Measurements from ENCODE around the gene EMP3.

DNA sequence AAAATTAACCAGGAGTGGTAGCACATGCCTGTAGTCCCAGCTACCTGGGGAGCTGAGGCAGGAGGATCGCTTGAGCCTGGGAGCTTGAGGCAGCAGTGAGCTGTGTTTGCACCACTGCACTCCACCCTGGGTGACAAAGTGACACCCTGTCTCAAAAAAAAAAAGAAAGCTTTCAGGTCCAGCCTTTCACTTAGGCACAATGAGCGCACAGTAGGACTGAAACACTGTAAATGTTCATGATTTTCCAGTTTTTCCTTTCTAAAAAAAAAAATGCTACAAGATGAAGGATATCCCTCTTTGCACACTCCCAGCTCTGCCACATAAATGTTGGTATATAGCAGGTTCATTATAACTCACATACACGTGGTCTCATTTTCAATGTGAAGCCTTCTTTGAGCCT lies 37.6 kb upstream of the EMP3 start:
- TF ChIP-seq, protein P1, sequence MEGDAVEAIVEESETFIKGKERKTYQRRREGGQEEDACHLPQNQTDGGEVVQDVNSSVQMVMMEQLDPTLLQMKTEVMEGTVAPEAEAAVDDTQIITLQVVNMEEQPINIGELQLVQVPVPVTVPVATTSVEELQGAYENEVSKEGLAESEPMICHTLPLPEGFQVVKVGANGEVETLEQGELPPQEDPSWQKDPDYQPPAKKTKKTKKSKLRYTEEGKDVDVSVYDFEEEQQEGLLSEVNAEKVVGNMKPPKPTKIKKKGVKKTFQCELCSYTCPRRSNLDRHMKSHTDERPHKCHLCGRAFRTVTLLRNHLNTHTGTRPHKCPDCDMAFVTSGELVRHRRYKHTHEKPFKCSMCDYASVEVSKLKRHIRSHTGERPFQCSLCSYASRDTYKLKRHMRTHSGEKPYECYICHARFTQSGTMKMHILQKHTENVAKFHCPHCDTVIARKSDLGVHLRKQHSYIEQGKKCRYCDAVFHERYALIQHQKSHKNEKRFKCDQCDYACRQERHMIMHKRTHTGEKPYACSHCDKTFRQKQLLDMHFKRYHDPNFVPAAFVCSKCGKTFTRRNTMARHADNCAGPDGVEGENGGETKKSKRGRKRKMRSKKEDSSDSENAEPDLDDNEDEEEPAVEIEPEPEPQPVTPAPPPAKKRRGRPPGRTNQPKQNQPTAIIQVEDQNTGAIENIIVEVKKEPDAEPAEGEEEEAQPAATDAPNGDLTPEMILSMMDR (IDR thresholded peaks at IDR 0.05): no peak
- no peak for TF ChIP-seq POLR2A (IDR thresholded peaks at IDR 0.05)
